GM12892 (cell line): ENCODE results near the gene SOS2.

Source experiments
- POLR2A ChIP-seq: IDR thresholded peaks from 2 replicates; pipeline ENCODE4 v1.6.1; 2011; ENCODE audit warnings: low read depth, low read length, control low read depth
- POLR2AphosphoS5 ChIP-seq: IDR thresholded peaks from 2 replicates; pipeline ENCODE4 v1.6.1; 2011; ENCODE audit warnings: low read depth, low read length, control low read depth
- TAF1 ChIP-seq: IDR thresholded peaks from 2 replicates; pipeline ENCODE4 v1.6.1; 2011; ENCODE audit warnings: low read depth, mild to moderate bottlenecking, control low read depth, low read length, borderline replicate concordance

- TF ChIP-seq POLR2AphosphoS5 (no peak), TAF1 (no peak), POLR2A (no peak)
Measured at GRCh38 chr14:50110323-50111037, 120.9 kb downstream of the SOS2 start.
